Endothelial cell (in vitro differentiated cells): ENCODE measurements around the gene PLD6. TPM values are rescaled to one million over a fixed set of nuclear protein-coding genes. Genes with fewer than 3 reads are reported as not detected.

Experiments used
- DNase-seq: peaks from one replicate; pipeline ENCODE4 v3.0.0; 2021; ENCODE audit warnings: low spot score
- H3K27ac Mint-ChIP-seq: one replicate; pipeline ENCODE4 v1.8.0; 2021; ENCODE audit warnings: mixed read lengths, inconsistent platforms; ENCODE audit not compliant: unreplicated experiment
- H3K27me3 Mint-ChIP-seq: one replicate; pipeline ENCODE4 v1.8.0; 2021; ENCODE audit warnings: mild to moderate bottlenecking, moderate library complexity, mixed read lengths, inconsistent platforms; ENCODE audit not compliant: unreplicated experiment
- H3K36me3 Mint-ChIP-seq: one replicate; pipeline ENCODE4 v1.8.0; 2021; ENCODE audit warnings: mild to moderate bottlenecking, low read depth, mixed read lengths, inconsistent platforms; ENCODE audit not compliant: unreplicated experiment
- H3K4me1 Mint-ChIP-seq: one replicate; pipeline ENCODE4 v1.8.0; 2021; ENCODE audit warnings: mild to moderate bottlenecking, mixed read lengths, inconsistent platforms; ENCODE audit not compliant: unreplicated experiment
- H3K4me3 Mint-ChIP-seq: one replicate; pipeline ENCODE4 v1.8.0; 2021; ENCODE audit warnings: mild to moderate bottlenecking, mixed read lengths, inconsistent platforms; ENCODE audit not compliant: unreplicated experiment
- H3K9me3 Mint-ChIP-seq: one replicate; pipeline ENCODE4 v1.8.0; 2021; ENCODE audit warnings: mixed read lengths, inconsistent platforms; ENCODE audit not compliant: unreplicated experiment
- total RNA-seq: library from RNA; stranded (reverse); fragmentation: NEBNext Ultra II Directional; extraction: Animal tissue kit (Norgen Biotek cat#: 25700); gene quantifications from one replicate; pipeline ENCODE4 v1.2.1, GENCODE V29; 2021; ENCODE audit not compliant: unreplicated experiment
- TF ChIP-seq, protein P1 (sequence below): fragments of 200-600 bp; sonication (generic); IDR thresholded peaks from one replicate; pipeline ENCODE4 v1.5.0; 2021; ENCODE audit warnings: antibody characterized with exemption; ENCODE audit not compliant: unreplicated experiment

PLD6 gene
- total RNA-seq, 1 donor from 2014 or later: 0.21 TPM

DNA sequence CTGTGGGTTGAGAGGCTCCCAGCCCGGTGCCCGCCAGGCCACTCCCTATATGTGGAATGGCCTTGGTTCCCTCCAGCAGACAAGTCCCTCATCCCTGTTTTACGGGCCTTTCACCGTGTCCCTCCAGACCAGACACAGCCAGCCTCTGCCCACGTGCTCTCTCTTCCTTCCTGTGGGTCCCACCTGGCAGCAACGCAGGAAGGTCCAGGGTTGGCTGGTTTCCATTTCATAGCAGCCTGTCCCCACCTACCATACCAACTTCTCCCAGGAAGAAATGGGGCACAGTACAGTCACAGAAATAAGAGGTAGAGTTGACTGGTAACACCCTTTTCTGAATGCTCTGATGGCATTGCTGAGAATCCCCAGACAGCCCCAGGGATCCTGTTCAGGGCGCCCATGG, 34.9 kb downstream of the PLD6 start:
- Mint-ChIP-seq H3K27me3 (peaks cover 15% of the 10 kb centered on the region), H3K36me3 (peaks cover 59% of the 10 kb centered on the region), H3K4me3 (no peak overlapping the region), H3K9me3 (no peaks in the 10 kb centered on the region), H3K4me1 (peaks cover 4% of the 10 kb centered on the region), H3K27ac (peak overlapping the region; percentile 57)
- TF ChIP-seq, protein P1, sequence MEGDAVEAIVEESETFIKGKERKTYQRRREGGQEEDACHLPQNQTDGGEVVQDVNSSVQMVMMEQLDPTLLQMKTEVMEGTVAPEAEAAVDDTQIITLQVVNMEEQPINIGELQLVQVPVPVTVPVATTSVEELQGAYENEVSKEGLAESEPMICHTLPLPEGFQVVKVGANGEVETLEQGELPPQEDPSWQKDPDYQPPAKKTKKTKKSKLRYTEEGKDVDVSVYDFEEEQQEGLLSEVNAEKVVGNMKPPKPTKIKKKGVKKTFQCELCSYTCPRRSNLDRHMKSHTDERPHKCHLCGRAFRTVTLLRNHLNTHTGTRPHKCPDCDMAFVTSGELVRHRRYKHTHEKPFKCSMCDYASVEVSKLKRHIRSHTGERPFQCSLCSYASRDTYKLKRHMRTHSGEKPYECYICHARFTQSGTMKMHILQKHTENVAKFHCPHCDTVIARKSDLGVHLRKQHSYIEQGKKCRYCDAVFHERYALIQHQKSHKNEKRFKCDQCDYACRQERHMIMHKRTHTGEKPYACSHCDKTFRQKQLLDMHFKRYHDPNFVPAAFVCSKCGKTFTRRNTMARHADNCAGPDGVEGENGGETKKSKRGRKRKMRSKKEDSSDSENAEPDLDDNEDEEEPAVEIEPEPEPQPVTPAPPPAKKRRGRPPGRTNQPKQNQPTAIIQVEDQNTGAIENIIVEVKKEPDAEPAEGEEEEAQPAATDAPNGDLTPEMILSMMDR: no peak
- no peak for DNase-seq

DNA sequence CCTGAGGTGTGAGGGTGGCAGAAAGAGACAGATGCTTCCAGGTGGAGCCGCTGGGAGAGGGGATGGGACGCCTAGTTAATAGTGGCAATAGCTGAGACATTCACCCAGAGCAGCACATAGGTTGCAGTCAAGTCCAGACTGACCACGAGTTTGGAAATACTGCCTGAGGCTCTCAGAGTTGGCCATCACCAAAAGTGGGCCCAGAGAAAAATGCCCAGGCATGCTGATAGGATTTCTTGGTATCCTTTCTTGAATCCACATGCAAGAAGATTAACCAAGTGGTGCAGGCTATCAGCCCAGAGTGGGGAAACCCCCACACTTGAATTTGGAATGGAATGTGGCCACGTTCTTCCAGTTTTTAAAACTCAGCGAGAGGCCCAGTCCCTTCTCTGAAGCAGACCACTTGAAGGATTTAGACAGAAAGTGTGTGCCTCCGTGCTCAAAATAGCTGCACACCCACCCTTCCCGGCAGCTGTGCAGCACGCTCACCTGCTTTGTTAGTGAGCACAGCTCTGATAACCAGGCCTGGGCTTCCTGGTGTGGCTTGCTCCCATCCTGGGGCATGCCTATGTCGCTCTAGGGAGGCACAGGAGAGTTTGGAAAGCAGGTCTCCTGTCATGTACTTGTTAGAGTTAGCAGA, 35.7 kb downstream of the PLD6 start:
- H3K4me1 Mint-ChIP-seq: peaks cover 4% of the 10 kb centered on the region
- peaks cover 60% of the 10 kb centered on the region for H3K36me3 Mint-ChIP-seq
- H3K27me3 Mint-ChIP-seq: peaks cover 15% of the 10 kb centered on the region
- DNase-seq: no peak
- no peak overlapping the region for H3K27ac Mint-ChIP-seq
- no peaks in the 10 kb centered on the region for H3K9me3 Mint-ChIP-seq
- H3K4me3 Mint-ChIP-seq: peak overlapping the region; percentile 28
- TF ChIP-seq, protein P1: no peak

DNA sequence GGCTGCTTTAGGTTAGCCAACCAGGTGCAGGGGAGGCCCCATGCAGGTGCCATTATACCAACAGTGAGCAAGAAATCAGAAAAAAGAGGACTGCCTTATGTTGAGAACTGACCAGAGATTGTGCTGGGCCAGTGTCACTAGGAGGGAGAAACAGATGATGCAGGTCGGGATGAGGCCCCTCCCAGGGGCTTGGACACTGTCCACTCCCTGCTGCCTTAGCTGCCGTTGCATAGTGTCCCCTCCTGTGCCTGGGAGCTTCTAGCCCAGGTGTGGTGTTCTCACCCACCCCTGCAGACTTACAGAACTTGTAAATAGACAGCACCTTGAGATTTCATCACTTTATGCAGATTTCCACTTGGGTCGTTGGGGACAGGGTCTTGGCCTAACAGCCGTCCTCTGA, 36.7 kb downstream of the PLD6 start:
- H3K27me3 Mint-ChIP-seq: peaks cover 21% of the 10 kb centered on the region
- TF ChIP-seq, protein P1: no peak
- peaks cover 66% of the 10 kb centered on the region for H3K36me3 Mint-ChIP-seq
- no peak overlapping the region for H3K27ac Mint-ChIP-seq
- H3K4me1 Mint-ChIP-seq: peaks cover 4% of the 10 kb centered on the region
- H3K4me3 Mint-ChIP-seq: no peak overlapping the region
- no peak for DNase-seq
- no peaks in the 10 kb centered on the region for H3K9me3 Mint-ChIP-seq

DNA sequence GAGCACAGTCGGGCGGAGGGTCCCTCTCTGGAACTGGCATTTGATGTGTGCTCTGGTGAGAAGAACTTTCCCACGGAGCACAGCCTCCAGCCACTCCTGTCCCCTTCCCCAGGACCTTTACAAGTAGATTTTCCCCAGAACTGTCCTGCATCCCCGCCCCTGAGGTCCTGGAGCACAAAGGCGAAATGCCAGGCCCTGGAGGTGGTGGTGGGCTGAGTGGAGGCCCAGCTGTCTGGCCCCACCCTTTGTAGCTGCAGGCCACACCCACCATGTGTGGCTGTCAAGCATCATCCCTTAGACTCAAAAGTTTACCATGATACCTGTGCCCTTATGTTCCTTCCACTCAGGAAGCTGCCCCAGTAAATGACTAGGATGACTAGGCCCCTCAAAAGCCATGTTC, 37.7 kb downstream of the PLD6 start:
- TF ChIP-seq, protein P1: no peak
- DNase-seq: no peak
- Mint-ChIP-seq H3K36me3 (peaks cover 64% of the 10 kb centered on the region), H3K9me3 (no peaks in the 10 kb centered on the region), H3K4me3 (peak overlapping the region; percentile 76), H3K27me3 (peaks cover 20% of the 10 kb centered on the region), H3K4me1 (peaks cover 7% of the 10 kb centered on the region), H3K27ac (peak overlapping the region; percentile 41)

DNA sequence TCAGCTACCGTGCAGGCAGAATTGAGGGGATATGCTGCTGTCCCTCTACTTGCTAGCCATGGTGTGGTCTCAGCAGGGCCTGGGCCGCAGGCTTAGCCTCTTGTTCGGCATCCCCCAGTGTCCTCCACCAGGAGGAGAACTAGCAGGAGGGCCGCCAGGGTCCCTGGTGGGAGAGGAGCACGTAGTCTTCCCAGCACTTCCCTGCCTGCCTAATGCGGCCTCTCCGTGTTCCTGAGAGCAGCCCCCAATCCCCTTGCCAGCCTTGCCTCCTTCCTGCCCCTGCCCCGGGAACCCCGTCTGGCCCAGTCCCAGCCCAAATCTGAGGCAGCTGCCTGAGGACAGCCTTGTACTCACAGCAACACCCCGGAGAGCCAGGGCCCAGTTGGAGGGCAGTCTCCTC, 38.1 kb downstream of the PLD6 start:
- H3K4me3 Mint-ChIP-seq: no peak overlapping the region
- TF ChIP-seq, protein P1: no peak
- H3K27me3 Mint-ChIP-seq: peaks cover 20% of the 10 kb centered on the region
- no peak for DNase-seq
- H3K4me1 Mint-ChIP-seq: peaks cover 11% of the 10 kb centered on the region
- H3K36me3 Mint-ChIP-seq: peaks cover 62% of the 10 kb centered on the region
- no peak overlapping the region for H3K27ac Mint-ChIP-seq
- no peaks in the 10 kb centered on the region for H3K9me3 Mint-ChIP-seq
